ENCODE results near the gene NARS2. TPM values are rescaled to one million over a fixed set of nuclear protein-coding genes. Genes with fewer than 3 reads are reported as not detected.

NARS2 gene
- total and polyA plus RNA-seq, 9 of the 15 experiments (the other 6 are each of a cell fraction or from before 2014, with no cell fraction given), result 26.8 to 48.0 (median 34.2) TPM

- TF ChIP-seq THRA (IDR thresholded peaks at IDR 0.05), result no peak
- TF ChIP-seq ZFP30 (CRISPR knock-in tag; IDR thresholded peaks at IDR 0.05; ENCODE audit: borderline replicate concordance), result no peak
- TF ChIP-seq PRPF4 (IDR thresholded peaks at IDR 0.05; ENCODE audit: insufficient read depth, low read depth, low read length, poor library complexity, severe bottlenecking), result no peak
- no peak for TF ChIP-seq CBX5 (IDR thresholded peaks at IDR 0.05; ENCODE audit: borderline replicate concordance, low read depth)
- no peak for TF ChIP-seq ETS2 (tag; IDR thresholded peaks at IDR 0.05; ENCODE audit: borderline replicate concordance, poor library complexity, severe bottlenecking)
- TF ChIP-seq CEBPG (CRISPR knock-in tag; IDR thresholded peaks at IDR 0.05), result no peak
- TF ChIP-seq CEBPG (tag; conservative IDR thresholded peaks at IDR 0.05 in 1 of 2, IDR thresholded peaks at IDR 0.05 in 1 of 2), result no peak
- no peak for TF ChIP-seq JUN (IDR thresholded peaks at IDR 0.05; ENCODE audit: borderline replicate concordance, low read depth, low read length)
- no peak for TF ChIP-seq JUN (CRISPR knock-in tag; IDR thresholded peaks at IDR 0.05; ENCODE audit: borderline replicate concordance)
Observed at GRCh38 chr11:78555592-78555991, 19.1 kb downstream of the NARS2 start (continued).

- BruUV-seq (replicated peaks), result no TSS peak
- in situ Hi-C loops (cut with MboI) (no loop called here), intact Hi-C loops (cut with micrococcal nuclease) (no loop called here)
- no peak for TF ChIP-seq ZMIZ1 (IDR thresholded peaks at IDR 0.05; ENCODE audit: low read depth in 2 of 2, low read length in 2 of 2)
- TF ChIP-seq HMG20B (CRISPR knock-in tag; IDR thresholded peaks at IDR 0.05), result no peak
- no peak for TF ChIP-seq TRIM28 (IDR thresholded peaks at IDR 0.05)
- ChIA-PET POLR2A (interaction anchor here (0.7 to 1.2 kb wide), 2 partner anchors 17 to 1859 kb away, joined by 3 read pairs; no protein-coding TSS in a partner anchor), CTCF (ENCODE audit: low intra/inter-chr PET ratio) (no interaction called here)
- Histone ChIP-seq H3K9ac (ENCODE audit: insufficient read depth in 1 of 2, low read depth in 2 of 2, low read length in 2 of 2) (no peak overlapping the region), H3K27ac (ENCODE audit: extremely low read depth, low read depth, low read length) (no peak overlapping the region), H2AFZ (ENCODE audit: low read depth, low read length) (no peak overlapping the region), H3K27me3 (ENCODE audit: control insufficient read depth in 2 of 2, insufficient read depth in 2 of 2, low read length in 2 of 2) (no peaks in the 10 kb centered on the region), H4K20me1 (replicated peaks; ENCODE audit: control insufficient read depth, insufficient read depth, low read length) (peaks cover 9% of the 10 kb centered on the region; the same call in 1 of the 2 replicates), H3K9me1 (ENCODE audit: control insufficient read depth, insufficient read depth, low read length) (no peaks in the 10 kb centered on the region), H3K4me1 (replicated peaks in 1 of 2; ENCODE audit: control insufficient read depth in 2 of 2, insufficient read depth in 2 of 2, low read length in 2 of 2) (peaks cover 4 to 15% of the 10 kb centered on the region in 2 experiments; a peak in 4 of 5 replicates), H3K4me3 (no peak overlapping the region), H3K9me3 (replicated peaks; ENCODE audit: control insufficient read depth, insufficient read depth, low read depth, low read length) (no peaks in the 10 kb centered on the region), H3K4me2 (ENCODE audit: insufficient read depth, low read length) (no peak overlapping the region), H3K36me3 (ENCODE audit: control insufficient read depth, insufficient read depth, low read length) (peaks cover 37% of the 10 kb centered on the region), H3K79me2 (ENCODE audit: control insufficient read depth, insufficient read depth, low read length) (peaks cover 12% of the 10 kb centered on the region; the same call in 2 of the 3 replicates)
- WGBS (ENCODE audit: insufficient coverage, low coverage, missing lambda C conversion rate), result 86% methylated on average over 2 of the region's 2 CpGs
- DNase-seq (ENCODE audit: extremely low read depth in 1 of 4, low spot score in 3 of 4) (no peak), FAIRE-seq (no peak), ATAC-seq (no peak)
Observed at GRCh38 chr11:78552881-78553280, 21.8 kb downstream of the NARS2 start.

Measured in K562 (cell line).